ENCODE results near the gene VAC14. TPM values are rescaled to one million over a fixed set of nuclear protein-coding genes. Genes with fewer than 3 reads are reported as not detected.

VAC14 gene
- total and polyA plus RNA-seq, 4 donors, result 19.8 to 25.0 (median 24.7) TPM

DNA sequence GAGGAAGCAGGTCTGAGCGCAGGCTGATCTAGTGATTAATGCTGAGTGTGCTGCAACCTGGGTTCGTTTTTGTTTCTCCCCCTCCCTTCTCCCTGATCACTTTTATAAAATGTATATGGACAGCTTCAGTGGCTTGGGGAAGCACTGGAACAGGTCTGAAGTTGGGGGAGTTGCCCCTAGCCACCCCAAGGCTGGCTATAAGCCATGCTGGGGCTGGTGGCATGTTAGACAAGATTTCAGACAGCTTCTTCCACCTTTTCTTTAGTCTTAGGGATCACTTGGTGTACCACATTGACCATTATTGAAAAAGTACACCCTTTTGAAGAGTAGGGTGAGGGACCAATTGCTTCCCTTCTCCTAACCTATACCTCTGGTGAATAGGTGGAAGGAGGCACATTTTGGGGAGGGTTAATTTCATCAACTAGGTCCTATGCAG lies 3.8 kb upstream of the VAC14 start:
- WGBS, 2 donors, result 44 to 48% methylated on average over 2 of the region's 2 CpGs
- H3K27ac ChIP-seq (ENCODE audit: low read depth in 1 of 2, low read length in 2 of 2), result no peak overlapping the region
- H3K9me3 ChIP-seq (ENCODE audit: control insufficient read depth, low read length), result peaks cover 3% of the 10 kb centered on the region
- DNase-seq (no peak), ATAC-seq (ENCODE audit: low FRiP score) (no peak)
- H3K27me3 ChIP-seq (ENCODE audit: control insufficient read depth in 1 of 2, insufficient read depth in 2 of 2, low read length in 1 of 2), result no peaks in the 10 kb centered on the region
- no peaks in the 10 kb centered on the region for H3K36me3 ChIP-seq (ENCODE audit: control insufficient read depth in 1 of 2, insufficient read depth in 2 of 2, low read length in 1 of 2)
- intact Hi-C loops (cut with DNase I), result loop anchor here in 1 of 2 donors (5.0 kb wide), 1 partner anchor 553 kb away; the partner anchor contains the start of gene CALB2
- no peak overlapping the region for H3K4me3 ChIP-seq (ENCODE audit: low read length in 2 of 2)
- H3K4me1 ChIP-seq (ENCODE audit: control insufficient read depth in 1 of 2, insufficient read depth in 2 of 2, low read length in 2 of 2), result no peaks in the 10 kb centered on the region

DNA sequence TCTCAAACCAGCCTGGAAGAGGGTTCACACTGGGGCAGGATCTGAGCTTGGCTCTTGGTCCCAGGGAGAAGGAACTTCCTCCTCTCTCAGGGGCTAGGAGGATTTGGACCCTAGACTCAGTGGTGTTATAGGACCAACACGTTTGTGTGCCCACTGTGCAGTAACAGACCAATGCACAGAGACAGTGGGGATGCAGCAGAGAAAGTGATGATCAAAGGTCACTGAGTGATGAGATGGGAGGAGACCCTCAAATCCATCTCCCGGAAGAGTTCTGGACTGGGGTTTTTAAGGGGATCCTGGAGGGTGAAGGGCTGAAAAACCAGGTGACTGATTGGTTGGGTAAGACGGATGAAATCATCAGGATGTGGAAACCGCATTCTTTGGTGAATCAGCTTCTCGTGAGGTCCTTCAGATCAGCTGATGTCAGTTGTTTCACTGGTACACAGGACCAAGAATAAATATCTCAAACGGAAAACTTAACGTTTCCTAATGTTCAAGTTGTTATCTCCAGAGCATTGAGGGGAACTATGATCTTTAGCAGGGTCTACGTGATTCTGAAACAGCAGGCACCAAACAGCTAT lies 3.3 kb upstream of the VAC14 start:
- 63 to 65% methylated on average over 8 of the region's 8 CpGs for WGBS, 2 donors
- ATAC-seq (ENCODE audit: low FRiP score), result no peak
- peaks cover 3% of the 10 kb centered on the region for H3K9me3 ChIP-seq (ENCODE audit: control insufficient read depth, low read length)
- intact Hi-C loops (cut with DNase I), result no loop called here
- H3K4me3 ChIP-seq (ENCODE audit: low read length in 2 of 2), result no peak overlapping the region
- no peaks in the 10 kb centered on the region for H3K27me3 ChIP-seq (ENCODE audit: control insufficient read depth in 1 of 2, insufficient read depth in 2 of 2, low read length in 1 of 2)
- DNase-seq, result no peak
- H3K27ac ChIP-seq (ENCODE audit: low read depth in 1 of 2, low read length in 2 of 2), result no peak overlapping the region
- H3K36me3 ChIP-seq (ENCODE audit: control insufficient read depth in 1 of 2, insufficient read depth in 2 of 2, low read length in 1 of 2), result no peaks in the 10 kb centered on the region
- H3K4me1 ChIP-seq (ENCODE audit: control insufficient read depth in 1 of 2, insufficient read depth in 2 of 2, low read length in 2 of 2), result no peaks in the 10 kb centered on the region

DNA sequence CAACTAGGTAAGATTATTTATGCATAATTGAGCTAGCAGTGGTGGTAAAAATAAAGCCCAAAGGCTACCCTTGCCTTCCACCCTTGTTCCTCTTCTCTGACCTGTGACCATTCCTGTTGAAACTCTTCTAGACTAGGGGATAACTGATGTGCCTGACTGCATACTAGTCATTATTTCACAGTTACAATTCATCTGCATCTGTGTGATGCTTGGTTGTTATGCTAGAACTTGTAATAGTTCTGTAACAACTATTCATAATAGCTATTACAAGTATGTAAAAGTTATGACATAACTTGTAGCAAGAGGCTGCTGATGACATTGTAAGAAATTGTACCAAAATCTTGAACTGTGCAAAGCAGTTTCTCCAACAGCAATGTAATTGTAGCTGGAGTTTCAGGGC lies 2.4 kb upstream of the VAC14 start:
- H3K9me3 ChIP-seq (ENCODE audit: control insufficient read depth, low read length), result peaks cover 3% of the 10 kb centered on the region
- no peak for DNase-seq
- no peaks in the 10 kb centered on the region for H3K36me3 ChIP-seq (ENCODE audit: control insufficient read depth in 1 of 2, insufficient read depth in 2 of 2, low read length in 1 of 2)
- no peak overlapping the region for H3K4me3 ChIP-seq (ENCODE audit: low read length in 2 of 2)
- no peak for ATAC-seq (ENCODE audit: low FRiP score)
- H3K27me3 ChIP-seq (ENCODE audit: control insufficient read depth in 1 of 2, insufficient read depth in 2 of 2, low read length in 1 of 2), result no peaks in the 10 kb centered on the region
- intact Hi-C loops (cut with DNase I), result no loop called here
- no peak overlapping the region for H3K27ac ChIP-seq (ENCODE audit: low read depth in 1 of 2, low read length in 2 of 2)
- H3K4me1 ChIP-seq (ENCODE audit: control insufficient read depth in 1 of 2, insufficient read depth in 2 of 2, low read length in 2 of 2), result peaks cover 0 to 3% of the 10 kb centered on the region in 2 donors

DNA sequence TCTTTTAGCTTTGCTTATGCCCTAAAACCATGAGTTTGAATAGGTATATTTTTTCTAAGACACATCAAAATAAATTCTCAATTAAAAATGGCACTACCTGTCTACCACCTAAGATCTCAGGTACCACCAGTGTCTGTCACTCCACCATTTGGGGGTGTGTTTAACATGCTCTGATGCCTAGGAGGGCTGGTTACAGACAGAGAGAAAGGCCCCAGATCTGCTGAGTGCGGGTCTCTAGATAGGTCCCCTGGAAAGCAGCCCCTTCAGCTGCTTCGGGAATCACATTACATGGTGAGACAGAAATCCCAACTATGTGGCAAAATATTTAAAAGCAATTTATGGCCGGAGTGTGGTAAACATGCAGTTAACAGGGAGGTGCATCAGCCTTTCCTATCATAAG lies 653 bp upstream of the VAC14 start:
- Histone ChIP-seq H3K27ac (ENCODE audit: low read depth in 1 of 2, low read length in 2 of 2) (no peak overlapping the region), H3K27me3 (ENCODE audit: control insufficient read depth in 1 of 2, insufficient read depth in 2 of 2, low read length in 1 of 2) (no peaks in the 10 kb centered on the region), H3K36me3 (ENCODE audit: control insufficient read depth in 1 of 2, insufficient read depth in 2 of 2, low read length in 1 of 2) (no peaks in the 10 kb centered on the region), H3K4me1 (ENCODE audit: control insufficient read depth in 1 of 2, insufficient read depth in 2 of 2, low read length in 2 of 2) (peaks cover 0 to 3% of the 10 kb centered on the region in 2 donors), H3K9me3 (ENCODE audit: control insufficient read depth, low read length) (peaks cover 3% of the 10 kb centered on the region), H3K4me3 (ENCODE audit: low read length in 2 of 2) (no peak overlapping the region)
- ATAC-seq (ENCODE audit: low FRiP score), result no peak
- intact Hi-C loops (cut with DNase I), result no loop called here
- DNase-seq, result no peak
- 17 to 25% methylated on average over 3 of the region's 3 CpGs for WGBS, 2 donors

DNA sequence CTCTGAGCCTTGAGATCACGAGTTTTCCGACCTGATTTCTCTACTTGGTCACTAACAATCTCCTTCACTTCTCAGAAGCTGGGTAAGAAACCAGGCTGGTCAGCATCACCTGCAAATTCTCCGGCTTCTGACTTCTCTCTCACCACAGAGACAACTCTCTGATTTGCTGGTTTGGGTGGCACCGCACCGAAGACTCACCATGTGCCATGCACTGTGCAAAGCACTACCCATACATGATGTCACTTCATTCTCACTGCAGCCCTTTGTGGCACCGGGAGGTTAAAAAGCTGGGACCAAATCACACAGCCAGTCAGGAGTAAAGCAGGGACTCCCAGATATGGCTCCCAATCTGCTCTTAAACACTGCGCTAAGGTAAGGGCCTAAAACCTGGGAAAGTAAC lies 647 bp downstream of the VAC14 start:
- no peaks in the 10 kb centered on the region for H3K27me3 ChIP-seq (ENCODE audit: control insufficient read depth in 1 of 2, insufficient read depth in 2 of 2, low read length in 1 of 2)
- H3K9me3 ChIP-seq (ENCODE audit: control insufficient read depth, low read length), result peaks cover 3% of the 10 kb centered on the region
- WGBS, 2 donors, result 14 to 18% methylated on average over 7 of the region's 7 CpGs
- peak overlapping the region; percentile 78 to 89 for H3K4me3 ChIP-seq (ENCODE audit: low read length in 2 of 2)
- DNase-seq (no peak), ATAC-seq (ENCODE audit: low FRiP score) (no peak)
- intact Hi-C loops (cut with DNase I), result no loop called here
- peaks cover 0 to 3% of the 10 kb centered on the region in 2 donors for H3K4me1 ChIP-seq (ENCODE audit: control insufficient read depth in 1 of 2, insufficient read depth in 2 of 2, low read length in 2 of 2)
- H3K27ac ChIP-seq (ENCODE audit: low read depth in 1 of 2, low read length in 2 of 2), result no peak overlapping the region
- H3K36me3 ChIP-seq (ENCODE audit: control insufficient read depth in 1 of 2, insufficient read depth in 2 of 2, low read length in 1 of 2), result no peaks in the 10 kb centered on the region

DNA sequence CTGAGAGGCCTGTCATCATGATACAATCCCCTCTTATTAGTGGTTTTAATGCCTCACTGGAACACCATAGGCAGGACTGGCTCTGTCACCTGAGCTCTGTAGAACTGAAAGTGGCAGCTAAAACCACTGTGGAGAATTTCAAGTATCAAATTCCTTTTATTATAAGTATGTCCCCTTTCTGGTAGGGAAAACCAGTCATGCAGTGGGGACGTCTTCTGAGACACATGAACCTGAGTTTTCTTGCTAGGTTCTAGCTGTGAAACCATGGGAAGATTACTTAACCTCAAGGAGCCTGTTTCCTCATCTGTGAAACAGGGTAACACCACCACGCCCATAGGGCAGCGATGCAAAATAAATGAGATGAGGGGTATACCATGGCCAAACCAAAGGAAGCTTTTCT lies 4.7 kb downstream of the VAC14 start:
- no peak for ATAC-seq (ENCODE audit: low FRiP score)
- H3K4me3 ChIP-seq (ENCODE audit: low read length in 2 of 2), result no peak overlapping the region
- intact Hi-C loops (cut with DNase I), result no loop called here
- no peak overlapping the region for H3K27ac ChIP-seq (ENCODE audit: low read depth in 1 of 2, low read length in 2 of 2)
- no peaks in the 10 kb centered on the region for H3K9me3 ChIP-seq (ENCODE audit: control insufficient read depth, low read length)
- peaks cover 0 to 3% of the 10 kb centered on the region in 2 donors for H3K4me1 ChIP-seq (ENCODE audit: control insufficient read depth in 1 of 2, insufficient read depth in 2 of 2, low read length in 2 of 2)
- H3K27me3 ChIP-seq (ENCODE audit: control insufficient read depth in 1 of 2, insufficient read depth in 2 of 2, low read length in 1 of 2), result no peaks in the 10 kb centered on the region
- H3K36me3 ChIP-seq (ENCODE audit: control insufficient read depth in 1 of 2, insufficient read depth in 2 of 2, low read length in 1 of 2), result no peaks in the 10 kb centered on the region
- no peak for DNase-seq
- WGBS, 2 donors, result 92 to 96% methylated on average over 3 of the region's 3 CpGs

DNA sequence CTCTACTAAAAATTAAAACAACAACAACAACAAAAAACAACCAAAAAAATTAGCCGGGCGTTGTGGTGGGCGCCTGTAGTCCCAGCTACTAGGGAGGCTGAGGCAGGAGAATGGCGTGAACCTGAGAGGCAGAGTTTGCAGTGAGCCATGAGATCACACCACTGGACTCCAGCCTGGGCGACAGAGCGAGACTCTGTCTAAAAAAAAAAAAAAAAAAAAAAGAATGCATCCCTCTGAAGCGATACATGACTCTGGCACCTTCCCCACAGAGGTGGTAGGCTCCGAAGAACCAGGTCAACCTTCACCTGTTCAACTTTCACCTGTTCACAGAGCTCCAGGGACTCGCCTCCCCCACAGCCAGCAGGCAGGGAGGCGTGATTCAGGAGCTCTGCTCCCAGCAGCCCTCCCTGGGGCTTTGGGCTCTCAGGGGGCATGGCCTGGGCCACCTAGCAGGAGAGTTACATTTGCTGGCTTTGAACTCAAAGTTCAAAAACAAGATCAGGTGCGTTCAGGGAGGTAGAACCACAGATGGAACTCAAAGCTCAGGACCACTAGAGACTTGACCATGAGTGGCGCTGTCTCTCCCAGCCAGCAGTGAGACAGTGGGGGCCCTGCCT lies 5.6 kb downstream of the VAC14 start:
- no peak for DNase-seq
- Histone ChIP-seq H3K27me3 (ENCODE audit: control insufficient read depth in 1 of 2, insufficient read depth in 2 of 2, low read length in 1 of 2) (no peaks in the 10 kb centered on the region), H3K36me3 (ENCODE audit: control insufficient read depth in 1 of 2, insufficient read depth in 2 of 2, low read length in 1 of 2) (no peaks in the 10 kb centered on the region), H3K4me1 (ENCODE audit: control insufficient read depth in 1 of 2, insufficient read depth in 2 of 2, low read length in 2 of 2) (peaks cover 0 to 3% of the 10 kb centered on the region in 2 donors), H3K4me3 (ENCODE audit: low read length in 2 of 2) (no peak overlapping the region), H3K27ac (ENCODE audit: low read depth in 1 of 2, low read length in 2 of 2) (no peak overlapping the region), H3K9me3 (ENCODE audit: control insufficient read depth, low read length) (no peaks in the 10 kb centered on the region)
- 90 to 95% methylated on average over 12 of the region's 12 CpGs for WGBS, 2 donors
- intact Hi-C loops (cut with DNase I), result no loop called here
- no peak for ATAC-seq (ENCODE audit: low FRiP score)

DNA sequence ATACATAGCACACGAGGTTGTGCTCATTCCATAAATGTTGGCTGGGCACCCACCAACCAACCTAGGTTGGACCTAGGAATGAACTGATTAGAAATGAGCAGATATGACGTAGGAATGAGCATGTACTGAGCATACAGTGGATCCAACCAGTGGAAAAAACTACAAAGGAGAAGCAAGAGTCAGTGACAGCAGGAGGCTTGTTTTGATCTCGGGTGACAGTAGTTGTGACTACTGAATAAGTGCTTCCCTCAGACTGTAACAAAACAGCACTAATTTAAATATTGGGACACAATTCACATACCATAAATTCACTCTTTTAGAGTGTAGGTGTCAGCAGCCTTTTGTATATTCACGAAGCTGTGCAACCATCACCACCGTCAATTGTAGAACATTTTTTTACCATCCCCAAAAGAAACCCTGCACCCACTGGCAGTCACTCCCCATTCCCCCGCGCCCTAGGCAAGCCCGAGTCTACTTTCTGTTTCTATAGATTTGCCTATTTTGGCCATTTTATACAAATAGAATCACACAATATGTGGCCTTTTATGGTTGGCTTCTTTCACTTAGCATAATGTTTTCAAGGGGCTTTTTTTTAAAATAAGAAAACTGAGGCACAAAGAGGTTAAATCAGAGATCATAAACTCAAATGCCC lies 7.0 kb downstream of the VAC14 start:
- Histone ChIP-seq H3K4me3 (ENCODE audit: low read length in 2 of 2) (no peak overlapping the region), H3K36me3 (ENCODE audit: control insufficient read depth in 1 of 2, insufficient read depth in 2 of 2, low read length in 1 of 2) (no peaks in the 10 kb centered on the region), H3K4me1 (ENCODE audit: control insufficient read depth in 1 of 2, insufficient read depth in 2 of 2, low read length in 2 of 2) (peaks cover 0 to 2% of the 10 kb centered on the region in 2 donors), H3K27me3 (ENCODE audit: control insufficient read depth in 1 of 2, insufficient read depth in 2 of 2, low read length in 1 of 2) (no peaks in the 10 kb centered on the region), H3K27ac (ENCODE audit: low read depth in 1 of 2, low read length in 2 of 2) (no peak overlapping the region), H3K9me3 (ENCODE audit: control insufficient read depth, low read length) (no peaks in the 10 kb centered on the region)
- ATAC-seq (ENCODE audit: low FRiP score) (no peak), DNase-seq (no peak)
- intact Hi-C loops (cut with DNase I), result no loop called here
- WGBS, 2 donors, result 68 to 80% methylated on average over 8 of the region's 8 CpGs

DNA sequence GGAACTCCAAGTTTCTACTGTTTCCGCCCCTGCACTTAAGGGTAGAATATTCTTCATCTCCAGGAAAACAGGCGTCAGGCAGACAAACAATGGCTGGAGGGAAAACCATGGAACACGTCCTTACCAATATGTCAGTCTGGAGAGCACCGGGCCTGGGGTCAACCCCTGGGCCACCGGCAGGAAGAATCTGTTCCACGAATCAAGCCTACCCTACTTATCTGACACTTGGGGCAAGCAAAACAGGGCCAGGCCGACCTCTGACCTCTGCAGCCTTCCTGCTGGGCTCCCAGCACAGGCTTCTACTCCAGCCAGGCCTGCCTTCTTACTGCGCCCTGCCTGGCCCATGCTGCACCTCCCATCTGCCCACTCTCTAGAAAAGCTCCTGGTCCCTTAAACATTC lies 10.1 kb downstream of the VAC14 start:
- Histone ChIP-seq H3K27me3 (ENCODE audit: control insufficient read depth in 1 of 2, insufficient read depth in 2 of 2, low read length in 1 of 2) (no peaks in the 10 kb centered on the region), H3K36me3 (ENCODE audit: control insufficient read depth in 1 of 2, insufficient read depth in 2 of 2, low read length in 1 of 2) (no peaks in the 10 kb centered on the region), H3K27ac (ENCODE audit: low read depth in 1 of 2, low read length in 2 of 2) (no peak overlapping the region), H3K4me3 (ENCODE audit: low read length in 2 of 2) (no peak overlapping the region), H3K4me1 (ENCODE audit: control insufficient read depth in 1 of 2, insufficient read depth in 2 of 2, low read length in 2 of 2) (no peaks in the 10 kb centered on the region), H3K9me3 (ENCODE audit: control insufficient read depth, low read length) (no peaks in the 10 kb centered on the region)
- DNase-seq (no peak), ATAC-seq (ENCODE audit: low FRiP score) (peak; percentile 22)
- WGBS, 2 donors, result 57 to 68% methylated on average over 8 of the region's 8 CpGs
- intact Hi-C loops (cut with DNase I), result no loop called here

Measured in aorta (tissue), 5 donors.